HG02798 (cell line): ENCODE results near the gene WNT7B.
"Not testable (repeated sequence)": the region's sequence is repeated elsewhere in the genome, so short reads cannot be mapped to it uniquely, and the experiment has no call there.

ENCODE experiments used
- ATAC-seq: cut with Tn5 transposase; IDR thresholded peaks from one replicate; pipeline ENCODE4 v1.9.1; 2021; ENCODE audit warnings: mild to moderate bottlenecking; ENCODE audit not compliant: unreplicated experiment, poor library complexity

The WNT7B gene

DNA sequence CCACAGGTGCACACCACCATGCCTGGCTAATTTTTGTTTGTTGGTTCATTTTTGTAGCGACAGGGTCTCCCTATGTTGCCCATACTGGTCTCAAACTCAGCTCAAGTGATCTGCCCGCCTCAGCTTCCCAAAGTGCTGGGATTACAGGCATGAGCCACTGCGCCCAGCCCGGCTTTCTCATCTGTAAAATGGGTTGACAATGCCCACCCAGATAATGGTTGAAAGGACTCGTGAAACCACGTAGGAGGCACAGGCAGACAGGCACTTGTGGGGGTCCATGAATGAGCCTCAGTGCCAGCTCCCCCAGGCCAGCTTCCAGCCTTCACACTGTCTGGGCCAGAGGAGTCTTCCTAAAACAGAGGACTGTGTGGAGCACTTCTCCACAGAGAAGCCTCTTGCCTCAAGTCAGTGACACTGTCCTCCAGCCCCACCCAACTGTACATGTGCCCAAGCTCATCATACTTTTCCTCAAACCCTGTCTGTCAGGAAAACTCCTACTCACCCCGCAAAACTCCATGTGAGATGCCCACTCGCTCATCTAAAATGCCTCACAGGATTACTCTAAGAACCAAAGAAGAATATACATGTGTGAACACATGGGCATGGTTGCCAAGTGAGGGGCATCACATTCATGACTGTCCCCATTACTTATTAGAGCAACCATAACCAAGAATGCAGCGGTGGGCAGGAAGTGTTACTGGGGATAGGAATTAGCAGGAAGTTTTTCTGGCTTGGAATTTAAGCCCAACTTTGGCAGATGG, 32.1 kb upstream of the WNT7B start:
- no peak for ATAC-seq

- ATAC-seq: no peak
These were observed 31.3 kb upstream of the WNT7B start for GRCh38 chr22:46008291-46008690.

- ATAC-seq: no peak
These were observed 30.9 kb upstream of the WNT7B start for GRCh38 chr22:46007848-46008261.

GRCh38 chr22:46007003-46007847, 30.3 kb upstream of the WNT7B start:
- no peak for ATAC-seq

GRCh38 chr22:46006379-46007002, 29.5 kb upstream of the WNT7B start:
- no peak for ATAC-seq

GRCh38 chr22:46005116-46005705, 28.2 kb upstream of the WNT7B start:
- ATAC-seq: not testable (repeated sequence)

DNA sequence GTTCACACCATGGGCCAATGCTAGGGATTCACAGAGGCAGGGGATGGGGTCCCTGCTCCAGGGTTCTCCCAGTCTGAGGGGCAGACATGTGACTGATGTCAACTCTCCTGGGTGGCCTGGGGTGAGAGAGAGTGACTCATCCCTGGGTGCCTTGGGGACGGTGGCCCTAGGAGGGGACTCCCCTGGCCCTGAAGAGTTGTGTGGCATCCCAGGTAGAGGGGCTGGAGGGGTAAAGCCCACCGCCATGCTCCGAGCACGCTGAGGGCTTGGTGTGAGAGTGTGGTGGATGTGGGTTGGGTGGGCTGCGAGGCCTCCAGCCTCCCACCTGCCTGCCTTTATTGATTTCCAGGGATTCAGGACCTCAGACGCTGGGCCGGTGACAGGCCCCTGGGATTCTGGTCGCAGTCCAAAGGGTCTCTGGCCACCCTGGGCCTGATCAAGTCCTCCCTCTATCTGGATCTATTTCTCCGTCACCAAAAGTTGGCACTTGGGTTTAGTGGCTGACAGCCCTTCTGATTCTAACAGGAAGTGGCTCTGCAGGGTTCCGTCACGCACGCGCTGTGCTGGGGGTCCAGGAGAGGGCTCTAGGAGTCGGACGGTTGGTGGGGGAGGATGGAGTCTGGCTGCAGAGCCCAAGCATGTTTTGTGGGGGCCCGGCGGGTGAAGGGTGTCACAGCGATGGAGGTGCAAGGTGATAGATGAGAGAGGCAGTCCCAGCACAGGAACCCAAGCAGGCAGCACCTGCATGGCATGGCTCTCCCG, 27.3 kb upstream of the WNT7B start:
- no peak for ATAC-seq

- no peak for ATAC-seq
These were observed 26.5 kb upstream of the WNT7B start for GRCh38 chr22:46003271-46004091.

DNA sequence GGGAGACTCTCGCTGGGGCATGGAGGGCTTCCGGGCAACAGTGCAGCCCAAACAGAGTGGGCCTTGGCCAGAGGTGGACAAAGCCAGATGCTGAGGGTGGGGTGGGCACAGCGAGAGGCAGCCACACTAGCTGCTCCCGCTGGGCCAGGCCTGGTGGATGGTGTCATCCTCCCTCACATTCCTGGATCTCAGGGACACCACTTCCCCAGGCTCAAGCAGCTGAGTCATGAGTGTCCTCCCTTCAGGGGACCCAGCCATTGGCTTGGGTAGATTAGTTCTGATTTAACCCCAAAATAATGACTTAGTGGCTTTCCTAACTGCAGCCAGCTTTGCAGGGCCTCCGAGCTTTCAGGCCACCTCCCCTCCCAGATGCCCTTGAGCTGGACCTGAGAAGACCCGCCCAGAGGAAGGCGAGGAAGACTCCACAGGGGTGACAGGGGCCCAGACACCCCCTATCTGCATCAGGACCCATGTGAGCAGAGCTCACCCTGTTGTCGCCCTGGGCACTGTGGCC, 25.9 kb upstream of the WNT7B start:
- ATAC-seq: no peak

DNA sequence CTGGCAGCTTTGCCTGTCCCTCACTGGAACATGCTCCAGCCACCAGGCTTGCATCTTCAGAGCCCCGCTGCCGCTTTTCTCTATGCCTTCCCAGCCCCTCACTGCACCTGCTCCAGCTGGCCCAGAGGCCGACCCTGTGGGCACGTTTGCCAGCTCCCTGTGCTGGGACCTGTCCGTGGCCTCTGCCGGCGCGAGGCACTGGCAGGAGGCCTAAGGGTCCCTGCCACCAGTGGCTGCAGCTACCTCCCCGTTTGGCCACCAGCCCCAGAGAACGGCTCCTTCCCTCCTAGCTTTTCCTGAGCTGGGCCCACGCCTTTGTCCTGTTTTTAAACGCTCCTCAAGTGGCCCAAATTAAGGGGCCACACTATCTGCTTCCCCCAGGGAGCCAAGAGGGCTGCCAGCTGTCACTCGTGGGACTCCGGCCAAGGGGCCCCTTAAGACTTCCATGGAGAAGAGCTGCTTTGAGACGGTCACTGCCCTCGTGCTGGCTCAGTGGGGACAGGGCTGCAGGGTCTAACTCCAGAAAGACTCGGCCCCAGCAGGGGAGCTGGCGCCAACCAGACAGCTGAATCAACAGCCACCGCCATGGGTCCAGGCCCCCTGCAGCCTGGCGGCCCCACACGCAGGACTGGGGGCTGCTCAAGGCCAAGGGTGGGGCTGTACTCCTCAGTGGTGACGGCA, 24.6 kb upstream of the WNT7B start:
- no peak for ATAC-seq

- ATAC-seq: no peak
These were observed 24.1 kb upstream of the WNT7B start for GRCh38 chr22:46001046-46001425.

DNA sequence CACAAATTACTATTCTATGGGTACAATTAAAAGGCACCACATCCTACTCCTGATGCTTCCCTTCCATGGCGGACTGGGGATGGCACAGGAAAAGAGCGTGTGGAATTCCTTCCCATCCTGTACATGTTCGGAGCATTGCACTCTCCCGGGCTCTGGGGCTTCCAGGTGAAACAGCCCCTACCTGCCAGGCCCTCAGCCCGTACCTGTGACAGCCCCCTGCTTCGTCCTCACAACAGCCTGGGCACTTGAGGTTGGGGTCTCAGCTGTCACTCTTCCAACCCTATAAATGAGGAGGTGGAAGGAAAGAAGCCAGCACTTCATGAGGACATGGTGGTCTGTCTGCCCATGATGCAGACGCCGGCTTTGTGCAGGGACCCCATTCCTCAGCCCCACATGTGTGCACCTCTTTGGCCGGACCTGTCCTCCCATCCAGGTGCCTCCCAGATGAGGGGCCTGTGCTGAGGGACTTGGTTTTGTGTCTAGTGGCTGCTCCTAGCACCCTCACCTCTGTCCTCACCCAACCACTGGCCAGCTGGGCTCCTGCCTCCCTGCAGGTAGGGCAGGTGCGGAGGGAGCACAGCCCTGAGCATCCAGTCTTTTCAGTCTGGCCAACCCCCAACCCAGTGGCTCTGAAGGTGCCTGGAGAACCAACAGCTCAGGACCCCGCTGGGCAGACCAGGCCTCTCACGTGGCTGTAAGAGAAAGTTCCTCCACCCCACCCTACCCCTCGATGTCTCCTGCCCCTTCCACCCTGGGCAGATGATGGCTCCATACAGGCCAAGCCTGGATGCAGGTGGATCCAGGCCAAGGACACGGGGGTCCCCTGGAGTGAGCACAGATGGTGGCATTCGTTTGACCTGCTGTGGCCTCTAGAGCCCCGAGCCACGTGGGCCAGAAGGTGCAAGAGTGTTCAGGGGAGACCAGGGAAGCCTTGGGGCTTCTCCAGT, 23.4 kb upstream of the WNT7B start:
- no peak for ATAC-seq

GRCh38 chr22:45999379-45999971, 22.5 kb upstream of the WNT7B start:
- ATAC-seq: no peak

DNA sequence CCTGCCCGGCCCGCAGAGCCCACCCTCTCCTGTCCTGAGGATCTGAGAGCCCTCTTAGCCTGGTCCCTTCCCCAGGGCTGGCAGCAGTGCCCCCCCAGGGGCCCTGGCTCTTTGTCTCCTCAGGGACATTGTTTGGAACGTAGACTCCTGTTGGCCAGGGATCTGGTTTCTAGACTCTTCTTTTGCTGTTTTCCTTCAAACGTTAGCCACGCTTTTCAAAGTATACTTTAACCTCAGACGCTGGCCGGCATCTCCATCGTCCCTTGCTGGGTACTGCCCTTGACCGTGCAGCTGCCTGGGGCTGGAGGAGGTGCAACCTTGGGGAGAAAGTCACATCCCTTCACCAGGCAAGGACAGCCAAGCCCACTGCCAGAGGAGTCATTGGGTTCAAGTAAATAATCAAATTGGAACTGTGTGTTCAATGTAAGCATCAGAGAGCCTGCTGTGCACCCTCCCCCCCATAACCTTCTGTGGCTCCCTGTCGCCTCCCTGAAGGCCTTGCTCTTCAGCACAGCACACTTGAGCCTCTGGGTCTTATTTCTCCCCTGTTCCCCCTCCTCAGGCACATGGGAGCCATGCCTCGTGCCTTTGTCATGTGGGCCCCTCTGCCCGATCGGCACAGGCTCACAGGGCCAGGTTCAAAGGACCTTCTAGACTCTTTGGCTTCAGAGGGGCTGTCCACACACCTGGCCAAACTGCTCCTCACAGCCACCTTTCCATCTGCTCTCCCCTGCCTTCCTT, 21.8 kb upstream of the WNT7B start:
- no peak for ATAC-seq

DNA sequence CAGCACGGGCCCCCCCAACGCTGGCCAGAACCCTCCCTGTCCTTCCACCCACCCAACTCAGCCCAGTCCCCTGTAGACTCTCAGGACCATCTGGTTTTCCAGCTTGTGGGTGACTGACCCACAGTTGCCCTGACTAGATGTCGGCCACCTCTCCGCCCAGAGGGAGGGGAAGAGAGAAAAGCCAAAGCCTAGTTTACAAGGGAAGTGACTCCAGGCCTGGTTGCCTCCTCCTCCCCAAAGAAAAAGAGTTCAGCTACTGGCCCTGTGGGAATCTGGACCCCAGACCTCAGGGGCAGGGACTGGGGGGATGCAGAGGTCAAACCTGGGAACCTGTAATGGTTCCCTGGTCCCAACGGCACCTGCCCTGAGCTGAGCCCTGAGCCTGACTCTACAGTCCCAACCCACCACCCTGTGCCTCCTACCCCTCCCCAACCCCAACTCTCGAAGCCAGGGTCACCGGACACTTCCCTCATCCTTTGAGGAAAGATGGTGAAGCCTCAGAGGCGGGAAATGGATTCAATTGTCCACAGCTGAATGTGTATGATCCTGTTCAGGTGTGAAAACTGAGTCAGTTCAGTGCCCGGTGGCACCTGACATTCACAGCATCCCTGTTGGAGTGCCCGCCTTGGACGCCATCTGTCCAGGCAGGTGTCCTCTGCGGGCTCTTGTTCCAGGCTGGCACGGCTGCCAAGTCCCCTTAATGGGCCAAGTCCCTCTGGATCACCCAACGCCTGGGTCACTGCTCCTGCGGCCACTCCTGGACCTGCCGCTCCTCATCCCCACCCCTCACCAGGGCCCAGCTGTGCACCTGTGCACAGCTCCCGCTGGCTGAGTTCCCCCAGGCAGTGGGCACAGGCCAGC, 21.0 kb upstream of the WNT7B start:
- ATAC-seq: no peak
